Loucy (cell line): ENCODE results near the gene TCF19.

ENCODE experiments used
- CTCF ChIP-seq: fragments of 200-600 bp; sonication (generic); conservative IDR thresholded peaks from 2 replicates; pipeline ENCODE4 v1.5.1; 2014; ENCODE audit warnings: mild to moderate bottlenecking, antibody characterized with exemption, low read length
- EZH2phosphoT487 ChIP-seq: fragments of 200-600 bp; IDR thresholded peaks from 2 replicates; pipeline ENCODE4 v1.6.1; 2018; ENCODE audit warnings: antibody characterized with exemption, mild to moderate bottlenecking, moderate library complexity, borderline replicate concordance

GRCh38 chr6:31209137-31209536 is 50.7 kb downstream of the TCF19 start:
- TF ChIP-seq CTCF (no peak), EZH2phosphoT487 (no peak)
